Measurements from ENCODE around the gene CCDC187. TPM values are rescaled to one million over a fixed set of nuclear protein-coding genes. Genes with fewer than 3 reads are reported as not detected.
A peak's percentile ranks its signal among the peaks of the same experiment; 100 is the strongest.

Gene CCDC187
- total RNA-seq, 6 donors from 2014 or later, result 0.17 to 22.3 (median 10.0) TPM

DNA sequence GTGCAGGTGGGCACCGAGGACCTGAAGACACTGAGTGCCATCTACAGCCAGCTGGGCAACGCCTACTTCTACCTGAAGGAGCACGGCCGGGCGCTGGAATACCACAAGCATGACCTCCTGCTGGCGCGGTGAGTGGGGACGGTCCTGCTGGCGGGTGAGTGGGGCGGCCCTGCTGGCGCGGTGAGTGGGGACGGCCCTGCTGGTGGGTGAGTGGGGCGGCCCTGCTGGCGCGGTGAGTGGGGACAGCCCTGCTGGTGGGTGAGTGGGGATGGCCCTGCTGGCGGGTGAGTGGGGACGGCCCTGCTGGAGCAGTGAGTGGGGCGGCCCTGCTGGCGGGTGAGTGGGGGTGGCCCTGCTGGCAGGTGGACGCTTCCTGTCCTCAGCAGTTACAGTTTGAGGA, 30.6 kb upstream of the CCDC187 start:
- Histone ChIP-seq H3K4me3 (no peak overlapping the region), H3K27ac (peak overlapping the region in 1 of 4 donors; percentile 73), H3K9me3 (no peaks in the 10 kb centered on the region), H3K36me3 (peaks cover 0 to 25% (median 8%) of the 10 kb centered on the region in 4 donors), H3K4me1 (peaks cover 0 to 9% (median 0%) of the 10 kb centered on the region in 4 donors), H3K27me3 (no peaks in the 10 kb centered on the region)
- TF ChIP-seq POLR2A (IDR thresholded peaks at IDR 0.05), result no peak
- no peak for TF ChIP-seq CTCF (IDR thresholded peaks at IDR 0.05)
- TF ChIP-seq EP300 (IDR thresholded peaks at IDR 0.05), result no peak
- TF ChIP-seq POLR2AphosphoS5 (IDR thresholded peaks at IDR 0.05), result no peak
- 91% methylated on average over 12 to 21 of the region's 21 CpGs for WGBS, 2 donors
- peak in 1 of 2 donors; percentile 79 for DNase-seq
- ATAC-seq (ENCODE audit: low FRiP score in 2 of 2), result no peak

DNA sequence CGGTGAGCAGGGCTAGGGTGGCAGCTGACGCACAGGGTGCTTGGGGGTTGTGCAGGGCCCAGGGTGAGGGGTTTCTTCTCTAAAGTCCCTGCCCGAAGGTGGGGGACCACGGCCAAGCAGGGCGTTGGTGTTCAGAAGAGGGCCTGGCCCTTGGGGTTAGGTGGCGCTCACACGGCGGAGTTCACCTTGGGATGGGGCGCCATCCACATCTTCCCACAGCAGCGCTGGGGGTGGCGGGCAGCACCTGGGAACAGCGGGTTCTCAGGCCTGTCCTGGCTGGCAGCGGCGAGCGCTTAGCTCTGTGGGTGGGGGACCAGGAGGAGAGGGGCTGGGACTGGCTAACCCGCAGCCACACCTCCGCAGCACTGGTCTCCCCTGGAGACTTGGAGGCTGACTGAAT, 29.6 kb upstream of the CCDC187 start:
- no peaks in the 10 kb centered on the region for H3K9me3 ChIP-seq
- 90 to 98% methylated on average over 6 to 15 of the region's 17 CpGs for WGBS, 2 donors
- peak overlapping the region in 3 of 4 donors; percentile 2 to 73 (median 16) for H3K27ac ChIP-seq
- peaks cover 0 to 22% (median 7%) of the 10 kb centered on the region in 4 donors for H3K36me3 ChIP-seq
- peak in 1 of 2 donors; percentile 73 for DNase-seq
- H3K4me1 ChIP-seq, result peaks cover 6 to 19% (median 7%) of the 10 kb centered on the region in 4 donors
- TF ChIP-seq POLR2AphosphoS5 (IDR thresholded peaks at IDR 0.05) (no peak), EP300 (IDR thresholded peaks at IDR 0.05) (no peak), POLR2A (IDR thresholded peaks at IDR 0.05) (no peak), CTCF (IDR thresholded peaks at IDR 0.05) (no peak)
- no peak for ATAC-seq (ENCODE audit: low FRiP score in 2 of 2)
- H3K27me3 ChIP-seq, result no peaks in the 10 kb centered on the region
- H3K4me3 ChIP-seq, result no peak overlapping the region

- Histone ChIP-seq H3K4me1 (peaks cover 10 to 24% (median 11%) of the 10 kb centered on the region in 4 donors), H3K36me3 (peaks cover 0 to 19% (median 5%) of the 10 kb centered on the region in 4 donors), H3K4me3 (no peak overlapping the region), H3K27ac (peak overlapping the region in 3 of 4 donors; percentile 2 to 73 (median 16)), H3K27me3 (no peaks in the 10 kb centered on the region), H3K9me3 (no peaks in the 10 kb centered on the region)
- WGBS, 2 donors, result 72% methylated on average over 5 to 7 of the region's 12 CpGs
- DNase-seq (peak in 1 of 2 donors; percentile 79), ATAC-seq (ENCODE audit: low FRiP score in 2 of 2) (no peak)
- TF ChIP-seq CTCF (IDR thresholded peaks at IDR 0.05) (no peak), POLR2A (IDR thresholded peaks at IDR 0.05) (no peak), EP300 (IDR thresholded peaks at IDR 0.05) (no peak), POLR2AphosphoS5 (IDR thresholded peaks at IDR 0.05) (no peak)
Measured at GRCh38 chr9:136333045-136333444, 29.2 kb upstream of the CCDC187 start.

GRCh38 chr9:136332482-136332983, 28.6 kb upstream of the CCDC187 start:
- Histone ChIP-seq H3K27ac (no peak overlapping the region), H3K27me3 (no peaks in the 10 kb centered on the region), H3K9me3 (no peaks in the 10 kb centered on the region), H3K4me3 (no peak overlapping the region), H3K36me3 (peaks cover 0 to 16% (median 5%) of the 10 kb centered on the region in 4 donors), H3K4me1 (peaks cover 13 to 29% (median 14%) of the 10 kb centered on the region in 4 donors)
- TF ChIP-seq POLR2A (IDR thresholded peaks at IDR 0.05), result no peak
- TF ChIP-seq CTCF (IDR thresholded peaks at IDR 0.05), result no peak
- no peak for TF ChIP-seq EP300 (IDR thresholded peaks at IDR 0.05)
- TF ChIP-seq POLR2AphosphoS5 (IDR thresholded peaks at IDR 0.05), result no peak
- 80% methylated on average over 3 to 11 of the region's 11 CpGs for WGBS, 2 donors
- DNase-seq (peak in 1 of 2 donors; percentile 53), ATAC-seq (ENCODE audit: low FRiP score in 2 of 2) (no peak)

All from upper lobe of left lung (tissue), 6 donors.